Bone marrow (tissue), 2 donors: ENCODE data around the gene POR.
"Not testable (repeated sequence)": the region's sequence is repeated elsewhere in the genome, so short reads cannot be mapped to it uniquely, and the experiment has no call there.

ENCODE experiments used
- DNase-seq, 2 donors: peaks; one replicate each; lab custom pipeline; 2025; lab: John Stamatoyannopoulos, UW

The POR gene

DNA sequence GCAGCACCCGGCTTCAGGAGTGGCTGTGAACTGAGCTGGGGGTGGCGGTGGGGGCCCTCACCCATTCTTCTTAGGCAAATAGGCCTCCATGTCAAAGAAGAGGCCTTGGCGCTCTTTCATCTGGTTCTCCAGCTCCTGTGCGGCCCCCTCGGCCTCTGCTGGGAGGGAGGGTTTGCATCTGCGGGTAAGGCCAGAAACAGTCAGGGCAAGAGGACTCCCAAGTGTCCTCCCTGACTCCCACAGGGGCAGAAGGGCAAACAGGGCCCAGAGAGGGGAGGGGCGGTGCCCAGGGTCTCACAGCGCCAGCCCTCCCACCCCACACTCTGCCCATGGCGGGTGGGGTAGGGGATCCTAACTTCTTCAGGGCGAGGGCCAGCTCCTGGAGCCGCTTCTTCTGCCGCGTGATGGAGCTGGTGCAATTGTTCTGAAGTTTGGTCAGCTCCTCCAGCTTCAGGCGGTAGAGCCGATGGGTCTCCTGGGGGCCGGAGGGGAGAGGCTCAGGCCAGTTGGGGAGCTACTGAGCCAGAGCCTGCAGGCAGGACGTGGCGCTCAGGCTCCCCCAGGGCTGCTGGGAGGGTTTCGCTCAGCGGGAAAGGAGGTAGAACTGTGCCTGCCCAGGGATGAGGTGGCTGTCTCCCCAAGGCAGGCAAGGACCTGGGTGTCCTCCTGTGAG, 77.3 kb downstream of the POR start:
- DNase-seq: no peak

DNA sequence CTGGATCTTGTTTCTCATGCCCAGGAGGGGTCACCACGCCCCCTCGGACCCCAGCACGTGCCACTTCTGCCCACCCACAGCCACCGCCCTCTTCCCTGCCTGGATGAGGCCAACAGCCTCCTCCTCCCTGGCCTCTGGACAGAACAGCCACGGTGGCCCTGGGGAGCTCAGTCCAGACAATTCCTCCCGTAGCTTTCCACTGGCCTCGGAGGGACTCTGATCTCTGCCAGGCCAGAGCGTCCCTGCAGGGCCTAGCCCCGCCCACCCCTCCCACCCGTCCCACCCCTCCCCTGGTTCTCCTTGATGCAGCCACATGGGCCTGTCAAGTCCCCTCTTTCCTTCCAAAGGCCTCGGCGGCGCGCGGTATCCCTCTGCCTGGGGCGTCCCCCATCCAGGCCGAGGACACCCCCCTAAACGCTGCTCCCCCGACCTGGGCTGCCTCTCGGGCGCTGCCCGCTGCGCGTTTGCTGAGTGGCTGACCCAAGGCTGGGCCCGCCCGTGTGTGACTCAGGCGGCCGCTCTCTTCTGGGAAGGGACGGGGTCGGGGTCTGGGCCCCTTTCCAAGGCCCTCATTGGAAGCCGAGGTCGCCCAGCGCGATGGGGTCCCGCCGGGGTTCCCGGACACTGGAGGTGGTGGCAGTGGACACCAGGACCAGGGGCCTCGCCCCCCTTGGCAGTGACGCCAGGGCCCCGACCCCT, 78.9 kb downstream of the POR start:
- peak in 1 of 2 donors; percentile 47 for DNase-seq

DNA sequence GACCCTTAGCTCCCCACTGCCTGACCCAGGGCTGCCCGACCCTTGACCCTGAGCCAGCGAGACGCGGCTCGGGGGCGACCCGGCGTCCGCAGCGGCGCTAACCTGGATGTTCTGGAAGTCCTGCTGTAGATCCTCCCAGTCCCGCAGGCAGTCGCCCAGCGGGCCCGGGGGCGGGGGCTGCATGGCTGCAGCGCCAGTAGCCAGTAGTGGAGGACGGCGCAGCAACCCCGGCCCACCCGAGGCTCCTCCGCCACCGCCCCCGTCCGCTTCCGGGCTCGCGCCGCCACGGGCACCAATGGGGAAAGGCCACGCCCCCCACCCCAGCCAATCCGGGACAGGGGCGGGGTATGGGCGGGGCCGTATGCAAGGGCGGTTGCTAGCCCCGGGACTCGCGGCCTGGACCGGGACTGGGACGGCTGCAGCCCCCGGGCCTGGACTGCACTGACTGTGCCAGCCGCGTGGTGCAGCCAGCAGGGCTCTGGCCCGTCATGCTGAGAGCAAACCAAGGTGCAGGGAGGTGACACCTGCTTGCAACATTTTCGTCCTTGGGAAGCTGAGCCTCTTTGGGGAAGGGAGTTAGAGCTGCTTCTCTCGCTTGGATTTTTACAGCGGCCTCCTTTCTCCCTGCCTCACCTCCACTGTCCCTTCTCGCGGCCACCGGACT, 79.6 kb downstream of the POR start, which contains the start of gene TMEM120A:
TMEM120A (minus strand) TSS at position 208 of the 664 bp plus-strand sequence; CDS start at position 183, 25 bp downstream.
- peak; percentile 62 to 80 for DNase-seq

DNA sequence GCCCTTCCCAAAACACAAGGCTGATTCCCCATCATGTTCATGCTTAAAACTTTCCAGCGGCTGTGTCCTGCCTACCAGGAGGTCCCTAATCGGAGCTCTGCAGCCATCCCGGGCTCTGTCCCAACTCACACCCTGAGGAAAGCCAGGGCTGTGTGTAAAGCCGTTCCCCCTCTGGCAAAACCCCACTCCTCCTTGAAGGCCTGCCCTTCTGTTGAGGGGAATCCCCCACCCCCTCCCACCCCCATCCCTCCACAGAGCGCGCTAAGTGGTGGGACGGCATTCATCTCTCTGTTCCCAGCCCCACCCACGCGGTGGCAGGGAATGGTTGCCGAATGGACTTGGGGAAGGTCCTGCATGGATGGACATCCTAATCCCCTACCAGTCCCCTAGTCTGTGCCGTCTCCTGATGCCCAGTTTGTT, 80.1 kb downstream of the POR start:
- no peak for DNase-seq

DNA sequence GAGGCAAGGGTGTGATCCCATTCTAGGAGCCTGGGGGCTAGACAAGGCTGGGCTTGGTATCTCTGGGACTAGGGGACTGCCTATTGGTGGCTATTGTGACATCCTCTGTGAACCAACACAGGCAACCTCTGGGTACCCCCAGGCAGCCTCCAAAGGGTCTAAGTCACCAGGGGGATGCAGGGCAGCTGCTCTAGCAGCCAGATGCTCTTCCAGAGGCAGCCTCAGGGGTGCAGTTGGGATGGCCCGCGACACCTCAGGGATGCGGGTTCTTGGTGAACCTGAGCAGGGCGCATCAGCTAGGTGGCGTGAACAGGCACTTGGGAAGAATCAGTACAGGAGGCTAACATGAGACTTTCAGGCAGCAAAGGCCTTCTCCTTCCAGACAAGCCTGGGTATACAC, 81.0 kb downstream of the POR start:
- no peak for DNase-seq

DNA sequence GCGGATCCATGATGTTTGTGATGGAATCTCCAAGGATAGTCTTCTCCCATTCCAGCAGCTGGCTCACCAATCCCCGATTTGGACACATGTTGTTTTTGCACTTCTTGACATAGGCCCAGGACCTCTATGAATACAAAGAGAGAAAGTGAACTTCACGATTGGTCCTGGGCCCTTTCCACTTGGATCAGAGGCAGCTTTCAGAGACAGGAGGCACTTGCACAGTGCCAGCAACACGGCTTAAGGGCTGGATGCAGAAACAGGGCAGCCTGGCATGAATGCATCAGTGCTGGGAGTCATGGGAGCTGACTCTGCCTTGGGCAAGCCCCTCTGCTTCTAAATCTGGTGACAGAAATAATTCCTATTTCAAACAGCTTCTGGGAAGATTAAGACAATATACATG, 81.5 kb downstream of the POR start:
- DNase-seq: no peak

DNA sequence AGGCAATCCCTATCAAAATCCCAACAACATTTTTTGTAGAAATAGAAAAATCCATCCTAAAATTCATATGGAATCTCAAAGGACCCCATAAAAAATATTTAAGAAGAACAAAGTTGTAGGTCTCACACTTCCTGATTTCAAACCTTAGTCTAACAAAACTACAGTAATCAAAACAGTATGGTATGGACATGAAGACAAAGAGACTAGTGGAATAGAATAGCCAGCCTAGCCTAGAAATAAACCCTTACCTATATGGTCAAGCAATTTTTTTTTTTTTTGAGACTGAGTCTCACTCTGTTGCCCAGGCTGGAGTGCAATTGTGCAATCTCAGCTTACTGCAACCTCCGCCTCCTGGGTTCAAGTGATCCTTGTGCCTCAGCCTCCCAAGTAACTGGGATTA, 83.1 kb downstream of the POR start:
- DNase-seq: no peak

DNA sequence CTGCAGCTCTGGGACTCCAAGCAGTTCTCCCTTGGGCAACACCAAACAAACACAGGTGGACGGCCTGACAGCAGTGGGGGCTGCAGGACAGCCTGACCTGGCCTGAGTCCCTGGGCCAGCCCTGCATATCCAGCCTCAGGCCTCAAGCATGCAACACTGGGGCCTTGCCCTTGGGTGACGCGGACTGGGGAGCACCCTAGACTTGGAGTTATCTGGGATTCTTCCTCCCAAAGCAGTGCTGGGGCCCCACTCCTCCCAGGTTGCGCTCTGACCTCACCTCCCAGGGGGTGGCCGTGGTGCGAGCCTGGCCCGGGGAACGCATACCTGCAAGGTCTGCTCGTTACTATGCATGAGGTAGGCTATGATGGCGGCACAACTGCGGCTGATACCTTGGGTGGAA, 85.6 kb downstream of the POR start:
- no peak for DNase-seq

DNA sequence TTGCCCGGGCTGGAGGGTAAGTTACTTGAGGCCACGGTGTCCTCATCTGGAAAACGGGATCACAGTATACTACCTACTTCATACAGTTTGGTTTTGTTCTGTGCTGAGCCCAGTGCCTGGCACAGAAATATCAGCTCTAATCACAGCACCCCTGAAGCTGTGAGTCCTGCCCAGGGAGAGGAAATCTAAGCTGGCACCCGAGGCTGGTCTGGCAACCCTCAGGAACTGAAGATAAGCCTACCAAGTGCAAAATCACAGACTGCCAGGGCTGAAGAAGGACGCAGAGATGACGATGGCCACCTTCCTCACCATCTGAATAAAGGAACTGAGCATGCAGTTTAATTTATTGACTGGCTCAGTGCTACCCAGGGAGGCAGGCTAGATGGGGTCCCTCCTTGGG, 87.2 kb downstream of the POR start:
- DNase-seq: no peak

DNA sequence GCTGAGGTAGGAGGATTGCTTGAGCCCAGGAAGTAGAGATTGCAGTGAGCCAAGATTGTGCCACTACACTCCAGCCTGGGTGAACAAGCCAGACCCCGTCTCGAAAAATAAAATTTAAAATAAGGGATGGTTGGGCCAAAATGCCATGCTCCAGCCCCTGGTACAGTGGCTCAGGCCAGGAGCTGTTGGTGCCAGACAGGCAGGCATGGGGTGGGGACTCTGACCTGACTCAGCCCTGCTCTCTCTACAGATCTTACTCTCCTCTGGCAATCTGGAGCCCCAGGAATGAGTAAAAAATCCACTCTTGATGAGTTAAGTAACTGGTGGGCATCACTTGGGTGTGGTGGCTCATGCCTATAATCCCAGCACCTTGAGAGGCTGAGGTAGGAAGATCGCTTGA, 87.9 kb downstream of the POR start:
- no peak for DNase-seq

DNA sequence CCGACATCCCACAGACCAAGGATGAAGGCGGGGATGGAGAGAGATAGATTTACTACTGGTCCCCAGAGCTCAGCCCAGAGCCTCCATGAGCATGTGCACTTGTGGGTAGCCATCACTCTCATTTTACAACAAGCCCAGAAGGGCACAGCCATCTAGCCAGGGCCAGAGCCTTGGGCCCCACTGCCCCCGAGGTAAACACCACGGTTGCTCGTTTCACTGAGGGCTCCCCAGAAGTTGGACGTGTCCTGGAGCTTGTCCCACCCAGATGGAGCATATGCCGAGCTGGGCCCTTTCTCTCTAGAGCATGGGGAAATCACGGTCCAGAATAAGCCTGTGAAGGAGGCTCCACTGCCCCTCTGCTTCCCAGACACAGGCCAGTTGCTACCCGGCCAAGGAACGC, 88.4 kb downstream of the POR start:
- no peak for DNase-seq

DNA sequence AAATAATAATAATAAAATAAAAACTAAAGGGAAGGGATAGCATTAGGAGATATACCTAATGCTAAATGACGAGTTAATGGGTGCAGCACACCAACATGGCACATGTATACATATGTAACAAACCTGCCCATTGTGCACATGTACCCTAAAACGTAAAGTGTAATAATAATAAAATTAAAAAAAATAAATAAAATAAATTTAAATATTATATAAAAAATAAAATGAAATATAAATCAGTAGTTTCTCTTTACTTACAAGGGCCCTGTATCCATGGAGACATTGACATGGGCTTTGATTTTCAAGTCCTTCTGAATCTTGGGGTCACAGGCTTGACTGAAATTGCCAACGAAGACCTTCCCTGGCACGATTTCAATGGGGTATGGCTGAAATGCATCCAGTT, 90.0 kb downstream of the POR start:
- DNase-seq: not testable (repeated sequence)

DNA sequence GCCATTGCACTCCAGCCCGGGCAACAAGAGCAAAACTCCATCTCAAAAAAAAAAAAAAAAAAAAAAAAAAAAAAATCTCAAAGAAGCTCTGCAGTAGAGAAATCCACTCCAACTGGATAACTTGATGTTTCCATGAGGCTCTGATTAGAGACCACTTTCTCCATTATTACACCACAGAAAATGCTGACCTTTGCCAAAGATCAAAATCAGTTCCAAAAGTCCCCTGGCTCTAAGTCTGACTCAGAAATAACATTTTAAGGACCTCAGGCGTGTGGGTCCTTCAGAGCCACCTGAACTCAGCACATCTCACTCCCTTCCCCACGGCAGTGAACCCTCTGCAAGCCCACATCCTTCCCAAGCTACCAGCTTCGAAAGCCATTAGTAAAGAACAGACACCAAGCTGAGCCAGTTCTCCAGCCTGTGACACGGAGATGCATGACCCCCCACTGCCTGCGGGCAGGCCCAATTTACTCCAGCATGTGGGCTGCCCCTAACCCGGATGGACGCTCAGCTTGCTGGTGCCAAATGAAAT, 93.3 kb downstream of the POR start:
- DNase-seq: no peak

DNA sequence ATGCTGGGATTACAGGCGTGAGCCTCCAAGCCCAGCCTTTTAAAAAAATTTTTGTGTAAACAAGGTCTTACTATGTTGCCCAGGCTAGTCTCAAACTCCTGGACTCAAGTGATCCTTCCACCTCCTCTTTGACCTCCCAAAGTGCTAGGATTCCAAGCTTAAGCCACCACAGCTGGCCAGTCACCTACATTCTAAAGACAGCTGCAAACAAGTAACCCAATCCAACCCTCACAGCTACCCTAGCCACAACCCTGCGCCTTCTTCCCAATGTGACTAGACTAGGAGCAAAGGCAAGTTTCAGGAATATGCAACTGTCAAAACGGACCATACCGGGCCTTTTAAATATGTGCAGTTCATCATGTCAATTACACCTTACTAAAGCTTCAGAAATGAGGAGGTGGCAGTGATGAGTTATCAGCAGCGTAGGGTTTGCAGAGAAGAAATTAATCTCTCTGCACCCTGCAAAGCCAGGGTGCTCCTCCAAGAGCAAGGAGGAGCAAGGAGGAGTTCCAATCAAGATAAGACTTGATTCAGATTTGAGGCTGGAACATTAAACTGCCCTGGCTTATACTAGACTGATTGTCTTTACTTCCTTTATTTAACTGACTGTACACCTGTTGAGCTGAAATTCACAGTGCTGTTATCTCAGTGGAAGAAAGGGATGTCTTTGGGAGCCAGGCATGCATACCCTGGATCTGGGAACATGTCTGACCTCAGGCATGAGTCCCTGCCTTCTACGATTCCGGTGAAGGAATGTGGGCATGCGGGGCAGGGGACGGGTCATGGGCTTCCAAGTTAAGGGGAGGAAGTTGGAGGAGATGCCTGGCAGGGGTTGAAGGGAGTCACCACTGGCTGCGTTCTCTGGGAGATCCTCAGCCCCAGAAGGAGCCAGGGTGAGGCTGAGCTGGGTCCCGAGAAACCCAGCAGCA, 95.0 kb downstream of the POR start:
- DNase-seq: no peak

DNA sequence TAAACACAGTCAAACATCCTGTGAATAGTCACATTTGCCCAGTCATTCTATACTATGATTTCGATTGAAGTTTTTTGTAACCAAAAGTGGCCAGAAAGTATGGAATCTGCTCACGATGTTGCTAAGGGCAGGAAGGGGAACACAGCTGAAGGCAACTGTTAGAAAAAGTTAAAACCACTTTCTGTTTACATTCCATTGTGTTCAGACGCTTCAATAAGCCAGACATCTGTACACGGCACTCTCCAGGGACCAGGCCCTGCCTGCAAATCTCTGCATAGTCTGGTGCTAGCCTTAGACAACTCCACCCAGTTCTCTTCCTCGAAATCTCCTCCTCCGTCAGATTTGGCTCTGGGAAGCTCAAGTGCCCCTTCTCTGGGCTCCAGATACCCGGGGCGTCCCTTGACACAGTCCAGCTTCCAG, 96.5 kb downstream of the POR start:
- DNase-seq: no peak

DNA sequence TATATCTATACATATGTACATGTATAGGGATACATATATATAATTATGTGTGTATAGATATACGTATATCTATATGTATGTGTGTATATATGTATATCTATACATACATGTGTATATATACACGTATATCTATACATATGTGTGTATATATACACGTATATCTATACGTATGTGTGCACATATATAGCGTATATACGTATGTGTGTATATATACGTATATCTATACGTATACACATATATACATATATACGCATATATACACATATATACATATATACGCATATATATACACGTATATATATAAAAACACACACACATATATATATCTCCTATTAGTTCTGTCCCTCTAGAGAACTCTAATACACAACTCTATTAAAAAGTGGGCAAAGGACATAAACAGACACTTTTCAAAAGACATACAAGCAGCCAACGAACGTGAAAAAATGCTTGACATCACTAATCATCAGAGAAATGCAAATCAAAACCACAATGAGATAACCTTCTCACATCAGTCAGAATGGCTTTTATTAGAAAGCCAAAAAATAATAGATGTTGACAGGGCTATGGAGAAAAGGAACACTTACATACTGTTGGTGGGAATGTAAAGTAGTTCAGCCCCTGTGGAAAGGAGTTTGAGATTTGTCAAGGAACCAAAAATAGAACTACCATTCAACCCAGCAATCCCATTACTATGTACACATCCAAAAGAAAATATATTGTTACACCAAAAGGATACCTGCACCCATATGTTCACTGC, 101.4 kb downstream of the POR start:
- DNase-seq: no peak

DNA sequence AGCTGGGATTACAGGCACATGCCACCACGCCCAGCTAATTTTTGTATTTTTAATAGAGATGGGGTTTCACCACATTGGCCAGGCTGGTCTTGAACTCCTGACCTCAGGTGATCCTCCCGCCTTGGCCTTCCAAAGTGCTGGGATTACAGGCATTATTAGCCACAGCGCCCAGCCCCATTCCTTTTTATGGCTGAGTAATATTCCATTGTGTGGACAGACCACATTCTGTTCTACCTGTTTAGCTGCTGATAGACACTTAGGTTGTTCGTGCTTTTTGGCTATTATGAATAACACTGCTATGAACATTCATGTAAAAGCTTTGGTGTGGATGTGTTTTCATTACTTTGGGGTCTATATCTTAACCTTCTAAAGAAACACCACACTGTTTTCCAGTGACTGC, 103.6 kb downstream of the POR start:
- not testable (repeated sequence) for DNase-seq

DNA sequence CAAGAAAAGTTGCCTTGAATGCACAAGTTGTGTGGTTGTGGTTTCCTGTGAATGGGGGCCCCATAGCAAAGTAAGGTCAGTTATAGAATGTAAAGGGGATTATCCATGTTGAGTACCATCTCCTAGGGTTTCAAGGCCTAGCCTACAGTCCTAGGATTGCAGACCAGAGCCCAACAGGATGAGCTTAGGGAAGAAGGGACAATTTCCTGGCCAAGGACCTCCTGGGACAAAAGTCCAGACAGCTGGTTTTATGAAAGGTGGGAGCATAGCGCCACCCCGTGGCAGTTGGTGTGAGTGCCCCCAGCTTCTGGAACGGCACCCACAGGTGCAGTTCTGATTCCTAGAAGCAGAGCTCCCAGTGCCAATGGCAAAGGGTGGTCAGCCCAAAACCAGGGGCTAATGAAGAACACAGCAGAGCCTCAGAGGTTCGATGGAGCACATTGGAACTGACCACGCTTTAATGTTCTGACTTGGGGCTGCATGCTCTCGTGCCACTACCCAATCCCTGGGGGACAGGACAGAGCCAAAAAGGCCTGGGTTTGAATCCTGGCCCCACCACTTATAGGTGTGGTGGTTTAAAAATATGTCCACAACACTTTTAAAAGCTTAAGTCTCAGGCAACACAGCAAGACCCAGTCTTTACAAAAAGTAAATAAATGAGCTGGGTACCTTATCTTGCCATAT, 105.2 kb downstream of the POR start:
- DNase-seq: peak; percentile 20 to 57

DNA sequence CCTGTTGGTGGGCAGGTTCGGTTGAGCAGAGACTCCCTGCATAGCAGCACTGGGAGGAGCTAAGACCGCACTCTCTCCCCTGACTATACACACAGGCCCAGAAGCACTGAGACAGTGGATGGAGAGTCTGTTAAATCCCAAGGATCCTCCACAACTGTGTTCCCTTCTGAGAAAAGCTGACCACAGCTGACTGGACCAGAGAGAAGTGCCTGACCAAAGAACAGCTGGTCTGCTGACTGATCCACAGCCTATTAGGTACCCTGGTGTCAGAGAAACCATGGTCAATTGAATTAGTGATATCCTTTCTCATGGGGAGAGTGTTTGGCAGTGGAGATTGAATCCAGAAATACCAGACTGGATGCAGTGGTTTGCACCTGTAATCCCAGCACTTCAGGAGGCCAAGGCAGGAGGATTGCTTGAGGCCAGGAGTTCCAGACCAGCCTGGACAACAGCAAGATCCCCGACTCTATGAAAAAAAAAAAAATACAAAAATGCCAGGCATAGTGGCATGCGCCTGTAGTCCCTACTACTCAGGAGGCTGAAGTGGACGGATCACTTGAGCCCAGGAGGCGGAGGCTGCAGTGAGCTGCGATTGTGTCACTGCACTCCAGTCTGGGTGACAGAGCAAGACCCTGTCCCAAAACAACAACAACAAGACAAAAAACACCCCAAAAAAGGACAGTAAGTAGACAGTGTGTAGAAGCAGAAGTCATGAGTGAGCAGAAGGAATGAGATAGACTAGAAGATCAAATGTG, 107.2 kb downstream of the POR start:
- DNase-seq: no peak

DNA sequence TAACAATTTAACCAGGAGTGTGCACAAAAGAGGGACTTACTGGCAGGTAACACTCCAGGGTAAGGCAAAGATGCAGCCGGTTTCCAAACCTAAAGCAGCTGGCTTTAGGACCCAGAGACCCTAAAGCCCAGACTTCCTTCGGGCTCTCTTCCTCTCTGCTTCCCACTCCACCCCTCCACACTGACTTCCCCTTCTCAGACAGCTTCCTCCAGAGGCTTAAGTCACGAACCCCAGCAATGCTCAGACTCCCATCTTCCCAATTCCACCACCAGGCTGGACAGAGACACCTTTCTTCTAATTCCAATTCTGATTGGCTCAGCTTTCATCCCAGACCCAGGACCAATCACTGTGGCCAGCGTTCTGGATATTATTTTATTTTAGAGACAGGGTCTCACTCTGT, 108.0 kb downstream of the POR start:
- DNase-seq: peak in 1 of 2 donors; percentile 69
